ENCODE results near the gene HS3ST4. TPM values are rescaled to one million over a fixed set of nuclear protein-coding genes. Genes with fewer than 3 reads are reported as not detected.

HS3ST4 gene
- total RNA-seq, 1 donor from 2014 or later, result not detected

DNA sequence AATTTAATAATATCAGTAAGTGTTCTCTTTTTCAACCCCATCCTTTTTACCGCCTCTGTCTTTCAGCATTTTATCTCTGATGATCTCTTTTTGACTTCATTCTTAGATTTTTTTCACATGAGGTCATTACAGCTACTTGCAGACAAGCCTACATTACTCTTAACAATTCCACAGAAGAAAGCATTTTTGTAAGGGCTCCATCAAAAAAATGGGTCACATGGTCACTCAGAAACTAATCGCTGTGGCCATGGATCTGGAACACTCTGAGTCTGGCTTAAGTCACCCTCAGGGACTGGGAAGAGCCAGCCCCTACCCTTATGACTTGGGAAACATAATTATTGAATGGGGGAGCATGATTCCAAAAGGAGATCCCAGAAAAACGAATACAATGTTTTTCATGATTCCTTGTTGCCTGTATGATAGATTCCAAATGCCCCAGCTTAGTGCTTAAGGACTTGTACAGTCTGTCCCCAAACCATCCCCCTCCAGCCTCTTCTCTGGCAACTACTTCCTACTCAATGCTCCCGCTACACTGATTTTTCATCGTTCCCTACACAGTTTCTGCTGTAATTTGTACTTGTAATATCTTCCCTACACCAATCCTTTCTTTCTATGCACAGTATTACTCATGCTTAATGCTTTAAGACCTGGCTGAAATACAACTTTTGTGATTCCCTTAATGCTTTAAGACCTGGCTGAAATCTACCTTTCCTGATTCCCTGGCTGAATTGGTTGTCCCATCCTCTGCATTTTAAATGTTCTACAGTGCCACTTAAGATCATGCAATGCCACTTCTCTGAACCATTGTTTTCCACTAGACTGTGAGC, 457.8 kb downstream of the HS3ST4 start:
- TF ChIP-seq, protein P1, sequence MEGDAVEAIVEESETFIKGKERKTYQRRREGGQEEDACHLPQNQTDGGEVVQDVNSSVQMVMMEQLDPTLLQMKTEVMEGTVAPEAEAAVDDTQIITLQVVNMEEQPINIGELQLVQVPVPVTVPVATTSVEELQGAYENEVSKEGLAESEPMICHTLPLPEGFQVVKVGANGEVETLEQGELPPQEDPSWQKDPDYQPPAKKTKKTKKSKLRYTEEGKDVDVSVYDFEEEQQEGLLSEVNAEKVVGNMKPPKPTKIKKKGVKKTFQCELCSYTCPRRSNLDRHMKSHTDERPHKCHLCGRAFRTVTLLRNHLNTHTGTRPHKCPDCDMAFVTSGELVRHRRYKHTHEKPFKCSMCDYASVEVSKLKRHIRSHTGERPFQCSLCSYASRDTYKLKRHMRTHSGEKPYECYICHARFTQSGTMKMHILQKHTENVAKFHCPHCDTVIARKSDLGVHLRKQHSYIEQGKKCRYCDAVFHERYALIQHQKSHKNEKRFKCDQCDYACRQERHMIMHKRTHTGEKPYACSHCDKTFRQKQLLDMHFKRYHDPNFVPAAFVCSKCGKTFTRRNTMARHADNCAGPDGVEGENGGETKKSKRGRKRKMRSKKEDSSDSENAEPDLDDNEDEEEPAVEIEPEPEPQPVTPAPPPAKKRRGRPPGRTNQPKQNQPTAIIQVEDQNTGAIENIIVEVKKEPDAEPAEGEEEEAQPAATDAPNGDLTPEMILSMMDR (conservative IDR thresholded peaks at IDR 0.05; ENCODE audit: low read depth, low read length), result no peak
- H3K4me3 ChIP-seq (ENCODE audit: low read depth, low read length), result no peak overlapping the region
- DNase-seq (ENCODE audit: low read depth), result no peak

DNA sequence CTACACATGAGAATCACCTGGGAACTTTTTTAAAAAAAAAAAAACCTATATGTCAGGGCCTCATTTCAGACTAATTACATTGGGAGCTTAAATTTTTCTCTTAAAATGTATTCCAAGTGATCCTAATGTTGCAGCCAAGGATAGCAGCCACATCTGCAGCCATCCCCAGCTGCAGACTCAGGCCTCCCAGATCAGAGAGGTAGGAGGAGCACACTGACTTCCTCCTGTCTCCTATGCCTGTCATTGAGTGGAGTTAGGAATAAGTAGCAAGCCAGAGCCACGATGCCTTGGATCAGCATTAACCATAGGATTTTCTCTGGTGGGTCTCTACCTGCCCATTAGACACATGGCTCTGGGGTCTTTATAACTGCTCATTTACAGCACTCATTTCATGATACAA, 463.5 kb downstream of the HS3ST4 start:
- no peak for DNase-seq (ENCODE audit: low read depth)
- no peak overlapping the region for H3K4me3 ChIP-seq (ENCODE audit: low read depth, low read length)
- TF ChIP-seq, protein P1 (conservative IDR thresholded peaks at IDR 0.05; ENCODE audit: low read depth, low read length), result no peak

DNA sequence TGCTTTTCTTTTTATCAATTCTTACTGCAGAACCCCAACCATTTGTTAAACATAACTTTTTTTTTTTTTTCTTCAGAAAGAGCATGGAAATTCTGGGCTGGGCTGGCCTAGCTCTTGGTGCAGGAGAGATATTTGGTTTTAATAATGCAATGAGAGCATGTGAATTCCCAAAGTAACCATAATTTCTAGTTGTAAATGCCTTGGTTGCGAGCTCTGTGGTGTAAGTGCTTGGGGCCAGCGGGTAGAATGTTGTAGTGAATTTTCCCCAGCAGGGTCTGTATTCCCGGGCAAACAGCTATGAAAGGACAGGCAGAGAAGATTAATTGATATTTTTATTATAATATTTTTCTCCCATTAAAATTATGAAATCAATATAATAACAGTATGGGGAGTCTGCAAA, 465.6 kb downstream of the HS3ST4 start:
- H3K4me3 ChIP-seq (ENCODE audit: low read depth, low read length), result no peak overlapping the region
- DNase-seq (ENCODE audit: low read depth), result no peak
- TF ChIP-seq, protein P1 (conservative IDR thresholded peaks at IDR 0.05; ENCODE audit: low read depth, low read length), result no peak

DNA sequence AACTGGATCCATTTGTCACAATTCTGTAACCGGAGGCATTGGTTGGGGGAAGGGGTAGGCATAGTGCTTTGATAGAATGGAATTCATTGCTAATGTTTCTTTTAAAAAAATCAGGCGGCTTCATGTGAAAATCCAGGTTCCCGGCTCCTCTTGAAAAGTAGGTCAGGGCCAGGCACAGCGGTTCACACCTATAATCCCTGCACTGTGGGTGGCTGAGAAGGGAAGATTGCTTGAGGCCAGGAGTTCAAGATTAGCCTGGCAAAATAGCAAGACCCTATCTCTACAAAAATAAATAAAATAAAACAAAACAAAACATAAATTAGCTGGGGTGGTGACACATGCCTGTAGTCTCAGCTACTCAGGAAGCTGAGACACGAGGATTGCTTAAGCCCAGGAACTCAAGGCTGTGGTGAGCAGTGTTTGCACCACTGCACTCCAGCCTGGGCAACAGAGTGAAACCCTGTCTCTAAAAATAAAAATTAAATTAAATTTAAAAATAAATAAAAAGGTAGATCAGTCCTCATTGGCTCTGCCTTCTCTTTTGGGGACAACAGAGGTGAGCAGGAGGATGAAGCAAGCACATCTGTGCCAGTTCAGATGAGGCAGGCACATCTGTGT, 466.5 kb downstream of the HS3ST4 start:
- H3K4me3 ChIP-seq (ENCODE audit: low read depth, low read length), result no peak overlapping the region
- no peak for DNase-seq (ENCODE audit: low read depth)
- TF ChIP-seq, protein P1 (conservative IDR thresholded peaks at IDR 0.05; ENCODE audit: low read depth, low read length), result no peak

DNA sequence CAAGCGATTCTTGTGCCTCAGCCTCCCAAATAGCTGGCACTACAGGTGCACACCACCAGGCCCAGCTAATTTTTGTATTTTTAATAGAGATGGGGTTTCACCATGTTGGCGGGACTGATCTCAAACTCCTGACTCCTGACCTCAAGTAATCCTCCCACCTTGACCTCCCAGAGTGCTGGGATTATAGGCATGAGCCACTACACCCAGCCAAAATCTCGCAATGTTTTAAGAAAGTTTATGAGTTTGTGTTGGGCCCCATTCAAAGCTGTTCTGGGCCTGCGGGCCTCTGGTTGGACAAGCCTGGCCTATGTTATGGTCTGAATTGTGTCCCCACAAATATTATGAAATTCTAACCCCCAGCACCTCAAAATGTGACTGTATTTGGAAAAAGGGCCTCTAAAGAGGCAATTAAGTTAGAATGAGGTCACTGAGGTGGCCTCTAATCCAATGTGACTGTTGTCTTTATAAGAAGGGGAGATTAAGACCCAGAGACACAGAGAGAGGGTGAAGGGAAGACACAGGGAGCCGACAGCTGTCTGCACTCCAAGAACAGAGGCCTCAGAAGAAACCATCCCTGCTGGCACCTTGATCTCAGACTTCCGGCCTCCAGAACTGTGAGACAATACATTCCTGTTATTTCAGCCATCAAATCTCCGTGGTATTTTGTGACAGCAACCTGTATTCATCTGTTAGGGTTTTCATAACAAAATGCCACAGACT, 469.9 kb downstream of the HS3ST4 start:
- TF ChIP-seq, protein P1 (conservative IDR thresholded peaks at IDR 0.05; ENCODE audit: low read depth, low read length), result no peak
- no peak overlapping the region for H3K4me3 ChIP-seq (ENCODE audit: low read depth, low read length)
- no peak for DNase-seq (ENCODE audit: low read depth)

GRCh38 chr16:26169473-26169872, 477.7 kb downstream of the HS3ST4 start:
- H3K4me3 ChIP-seq (ENCODE audit: low read depth, low read length), result no peak overlapping the region
- no peak for DNase-seq (ENCODE audit: low read depth)
- TF ChIP-seq, protein P1 (conservative IDR thresholded peaks at IDR 0.05; ENCODE audit: low read depth, low read length), result no peak

All from epithelial cell of proximal tubule (primary cell).